Neutrophil (primary cell): ENCODE measurements around the gene DHRS13.

Experiments used
- H3K27ac ChIP-seq: fragments of 200-600 bp; sonication (generic); 2 replicates; pipeline ENCODE4 v1.5.1; 2016; ENCODE audit warnings: mild to moderate bottlenecking, moderate library complexity
- H3K27me3 ChIP-seq: fragments of 200-600 bp; sonication (generic); 2 replicates; pipeline ENCODE4 v1.6.0; 2016; ENCODE audit warnings: mild to moderate bottlenecking
- H3K36me3 ChIP-seq: fragments of 200-600 bp; sonication (generic); 2 replicates; pipeline ENCODE4 v1.5.1; 2017
- H3K4me1 ChIP-seq, 2 experiments: fragments of 200-600 bp in 1 of 2; sonication (generic) in 1 of 2; 1 replicate in 1 of 2; 2 replicates in 1 of 2; pipeline versions ENCODE4 v1.5.1 to v1.6.1; 2013 to 2016; ENCODE audit warnings: low read depth in 1 of 2, low read length in 1 of 2, mild to moderate bottlenecking in 1 of 2, moderate library complexity in 1 of 2; ENCODE audit not compliant: control insufficient read depth in 1 of 2, insufficient read depth in 1 of 2
- H3K4me3 ChIP-seq, 2 experiments: fragments of 200-600 bp in 1 of 2; sonication (generic) in 1 of 2; 1 replicate in 1 of 2; 2 replicates in 1 of 2; pipeline ENCODE4 v1.5.1; 2013 to 2016; ENCODE audit warnings: low read depth in 1 of 2, low read length in 1 of 2, mild to moderate bottlenecking in 1 of 2, moderate library complexity in 1 of 2
- H3K9me3 ChIP-seq: fragments of 200-600 bp; sonication (generic); 2 replicates; pipeline ENCODE4 v1.5.1; 2016
- TF ChIP-seq, protein P1 (sequence below): fragments of 200-600 bp; sonication (generic); IDR thresholded peaks from 2 replicates; pipeline ENCODE4 v1.5.1; 2016; ENCODE audit warnings: antibody characterized with exemption

Gene DHRS13

DNA sequence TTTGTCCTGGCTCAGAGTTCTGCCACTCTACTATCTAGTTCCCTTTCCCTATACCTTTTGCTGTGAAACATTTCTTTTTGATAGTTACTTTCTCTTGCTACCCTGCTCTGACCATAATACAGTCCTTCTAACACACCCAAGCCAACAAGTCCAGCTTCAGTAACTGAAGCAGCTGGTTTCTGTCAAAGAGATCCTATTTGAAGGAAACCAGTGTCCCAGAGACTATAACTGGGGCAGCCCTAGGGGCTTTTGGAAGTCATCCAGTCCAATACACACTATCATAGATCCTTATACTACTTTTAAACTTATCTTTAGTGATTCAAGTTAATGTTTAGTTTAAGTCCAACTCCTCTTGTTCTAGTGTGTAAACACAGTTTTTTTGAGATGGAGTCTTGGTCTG, 17.3 kb upstream of the DHRS13 start:
- Histone ChIP-seq H3K9me3 (no peaks in the 10 kb centered on the region), H3K27me3 (no peaks in the 10 kb centered on the region), H3K4me1 (peaks cover 17 to 20% of the 10 kb centered on the region in 2 experiments), H3K36me3 (peaks cover 85% of the 10 kb centered on the region), H3K27ac (peak overlapping the region; percentile 72), H3K4me3 (no peak overlapping the region)
- TF ChIP-seq, protein P1, sequence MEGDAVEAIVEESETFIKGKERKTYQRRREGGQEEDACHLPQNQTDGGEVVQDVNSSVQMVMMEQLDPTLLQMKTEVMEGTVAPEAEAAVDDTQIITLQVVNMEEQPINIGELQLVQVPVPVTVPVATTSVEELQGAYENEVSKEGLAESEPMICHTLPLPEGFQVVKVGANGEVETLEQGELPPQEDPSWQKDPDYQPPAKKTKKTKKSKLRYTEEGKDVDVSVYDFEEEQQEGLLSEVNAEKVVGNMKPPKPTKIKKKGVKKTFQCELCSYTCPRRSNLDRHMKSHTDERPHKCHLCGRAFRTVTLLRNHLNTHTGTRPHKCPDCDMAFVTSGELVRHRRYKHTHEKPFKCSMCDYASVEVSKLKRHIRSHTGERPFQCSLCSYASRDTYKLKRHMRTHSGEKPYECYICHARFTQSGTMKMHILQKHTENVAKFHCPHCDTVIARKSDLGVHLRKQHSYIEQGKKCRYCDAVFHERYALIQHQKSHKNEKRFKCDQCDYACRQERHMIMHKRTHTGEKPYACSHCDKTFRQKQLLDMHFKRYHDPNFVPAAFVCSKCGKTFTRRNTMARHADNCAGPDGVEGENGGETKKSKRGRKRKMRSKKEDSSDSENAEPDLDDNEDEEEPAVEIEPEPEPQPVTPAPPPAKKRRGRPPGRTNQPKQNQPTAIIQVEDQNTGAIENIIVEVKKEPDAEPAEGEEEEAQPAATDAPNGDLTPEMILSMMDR = no peak

GRCh38 chr17:28918295-28918694, 15.4 kb upstream of the DHRS13 start:
- H3K4me1 ChIP-seq = peaks cover 0 to under 1% of the 10 kb centered on the region in 2 experiments
- H3K27me3 ChIP-seq = no peaks in the 10 kb centered on the region
- H3K9me3 ChIP-seq = no peaks in the 10 kb centered on the region
- no peak overlapping the region for H3K4me3 ChIP-seq
- H3K27ac ChIP-seq = peak overlapping the region; percentile 72
- TF ChIP-seq, protein P1 = no peak
- H3K36me3 ChIP-seq = peaks cover 95% of the 10 kb centered on the region

DNA sequence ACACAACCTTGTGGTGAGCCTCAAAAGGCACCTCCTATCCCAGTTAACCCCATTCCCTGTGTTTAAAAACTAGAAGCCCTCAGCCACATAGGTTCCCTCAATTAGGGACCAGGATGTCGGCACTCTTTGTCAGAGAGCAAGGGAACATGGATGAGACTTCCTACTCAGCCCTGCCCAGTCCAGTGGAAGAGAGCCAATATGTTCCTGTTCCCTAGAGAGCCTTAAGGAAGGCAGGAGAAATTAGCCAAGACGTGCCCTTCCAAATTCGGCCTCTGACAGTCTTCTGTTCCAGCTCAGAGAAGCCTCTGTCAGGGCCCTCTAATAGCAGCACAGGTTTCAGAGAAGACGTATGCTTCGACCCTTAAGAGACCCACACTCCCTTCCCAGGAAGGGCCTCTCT, 14.6 kb upstream of the DHRS13 start:
- Histone ChIP-seq H3K36me3 (peaks cover 95% of the 10 kb centered on the region), H3K9me3 (no peaks in the 10 kb centered on the region), H3K4me1 (no peaks in the 10 kb centered on the region), H3K27me3 (no peaks in the 10 kb centered on the region), H3K4me3 (no peak overlapping the region), H3K27ac (peak overlapping the region; percentile 72)
- TF ChIP-seq, protein P1 = no peak

GRCh38 chr17:28917029-28917428, 14.2 kb upstream of the DHRS13 start:
- Histone ChIP-seq H3K4me1 (no peaks in the 10 kb centered on the region), H3K4me3 (no peak overlapping the region), H3K27me3 (no peaks in the 10 kb centered on the region), H3K27ac (peak overlapping the region; percentile 72), H3K36me3 (peaks cover 98% of the 10 kb centered on the region), H3K9me3 (no peaks in the 10 kb centered on the region)
- TF ChIP-seq, protein P1 = no peak

- H3K27me3 ChIP-seq = no peaks in the 10 kb centered on the region
- TF ChIP-seq, protein P1 = peak; percentile 80
- H3K36me3 ChIP-seq = peaks cover 100% of the 10 kb centered on the region
- no peaks in the 10 kb centered on the region for H3K9me3 ChIP-seq
- H3K4me1 ChIP-seq = no peaks in the 10 kb centered on the region
- H3K4me3 ChIP-seq = no peak overlapping the region
- H3K27ac ChIP-seq = peak overlapping the region; percentile 72
Observed at GRCh38 chr17:28916302-28916934, 13.5 kb upstream of the DHRS13 start.
